Activated gamma-delta T cell treated with Interleukin-2 at 50 U/mL for 16 hours (primary cell): ENCODE measurements around the gene CEP126.

ENCODE experiments used
- DNase-seq: peaks from one replicate; pipeline ENCODE4 v3.0.0-alpha.2; 2020

Gene CEP126

GRCh38 chr11:102014756-102015155, 99.9 kb downstream of the CEP126 start:
- no peak for DNase-seq

DNA sequence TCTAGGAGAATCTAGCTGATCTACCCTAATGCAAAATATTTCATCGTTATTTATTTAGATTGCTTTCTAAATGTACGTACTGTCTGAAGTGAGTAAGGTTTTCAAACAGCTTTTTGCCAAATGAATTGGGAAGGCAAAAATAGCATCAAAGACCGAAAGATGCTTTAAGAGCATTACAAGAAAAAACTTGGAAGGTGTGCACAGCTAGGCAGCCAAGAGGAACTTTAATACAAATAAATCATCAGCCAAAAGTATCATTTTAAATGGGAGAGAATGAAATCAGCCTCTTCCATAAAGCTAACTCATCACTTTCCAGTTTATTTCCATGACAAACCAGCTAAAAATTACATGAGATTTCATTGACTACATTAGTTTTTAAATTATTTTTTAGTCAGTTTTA, 102.2 kb downstream of the CEP126 start:
- no peak for DNase-seq

GRCh38 chr11:102026217-102026616, 111.4 kb downstream of the CEP126 start:
- DNase-seq: no peak

- DNase-seq: no peak
Measured at GRCh38 chr11:102026959-102027358, 112.1 kb downstream of the CEP126 start.

DNA sequence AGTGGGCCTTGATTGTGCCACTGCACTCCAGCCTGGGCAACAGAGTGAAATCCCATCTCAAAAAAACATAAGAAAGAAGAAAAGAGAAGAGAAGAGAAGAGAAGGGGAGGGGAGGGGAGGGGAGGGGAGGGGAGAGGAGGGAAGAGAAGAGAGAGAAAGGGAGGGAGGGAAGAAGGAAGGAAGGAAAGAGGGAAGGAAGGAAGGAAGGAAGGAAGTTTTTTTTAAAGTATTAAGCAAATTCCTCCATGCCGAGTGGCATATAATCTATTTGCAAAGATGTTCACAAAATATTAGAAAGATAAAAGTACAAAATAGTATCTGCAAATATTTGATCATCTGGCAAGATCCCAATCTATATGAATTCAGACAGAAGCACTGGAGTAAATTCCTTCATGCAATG, 121.9 kb downstream of the CEP126 start:
- no peak for DNase-seq

DNA sequence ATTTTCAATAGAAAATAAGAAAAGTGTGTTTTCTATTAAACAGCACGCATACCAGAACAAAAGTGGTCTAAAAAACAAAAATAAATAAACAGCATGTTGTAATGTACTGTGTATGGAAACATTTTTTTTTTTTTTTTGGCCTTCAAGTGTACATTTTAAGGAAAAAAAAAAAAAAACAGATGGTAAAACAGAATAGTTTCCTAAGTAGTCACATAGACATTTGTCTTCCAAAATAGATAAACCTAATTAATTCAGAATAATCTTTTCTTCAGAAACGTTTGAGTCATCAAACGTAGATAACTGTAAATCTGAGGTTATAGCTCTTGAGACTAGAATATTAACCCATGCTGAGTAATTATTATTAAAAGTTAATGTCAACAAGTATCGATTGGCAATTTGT, 132.0 kb downstream of the CEP126 start:
- DNase-seq: no peak

- DNase-seq: peak; percentile 6
Measured at GRCh38 chr11:102047305-102047924, 132.6 kb downstream of the CEP126 start, which contains the start of gene CFAP300. Gene CFAP300, plus strand, starts transcription at chr11:102047437. Its CDS starts 34 bp downstream, at chr11:102047471.
